ENCODE results near the gene HOXB2.

HOXB2 gene

GRCh38 chr17:48578616-48579470, 33.9 kb upstream of the HOXB2 start:
- no peak for DNase-seq (ENCODE audit: low spot score)
- in situ Hi-C loops (cut with MboI; ENCODE audit: low pct_unique_long_range_greater_than_20kb, low sequenced_read_pairs, unreplicated experiment), result no loop called here
- peak; percentile 1 for TF ChIP-seq CTCF (IDR thresholded peaks at IDR 0.05; ENCODE audit: extremely low read depth, insufficient read depth, missing control alignments)

- in situ Hi-C loops (cut with MboI; ENCODE audit: low pct_unique_long_range_greater_than_20kb, low sequenced_read_pairs, unreplicated experiment), result no loop called here
- no peak for TF ChIP-seq CTCF (IDR thresholded peaks at IDR 0.05; ENCODE audit: extremely low read depth, insufficient read depth, missing control alignments)
- peak; percentile 88 for DNase-seq (ENCODE audit: low spot score)
These were observed 33.2 kb upstream of the HOXB2 start, which contains the start of gene HOXB4 for GRCh38 chr17:48577946-48578615. Gene HOXB4 (minus strand): TSS chr17:48578350. CDS start chr17:48578319, 31 bp downstream.

GRCh38 chr17:48577330-48577945, 32.5 kb upstream of the HOXB2 start:
- in situ Hi-C loops (cut with MboI; ENCODE audit: low pct_unique_long_range_greater_than_20kb, low sequenced_read_pairs, unreplicated experiment), result no loop called here
- TF ChIP-seq CTCF (IDR thresholded peaks at IDR 0.05; ENCODE audit: extremely low read depth, insufficient read depth, missing control alignments), result no peak
- DNase-seq (ENCODE audit: low spot score), result peak; percentile 66

GRCh38 chr17:48576479-48577309, 31.8 kb upstream of the HOXB2 start:
- TF ChIP-seq CTCF (IDR thresholded peaks at IDR 0.05; ENCODE audit: extremely low read depth, insufficient read depth, missing control alignments), result no peak
- DNase-seq (ENCODE audit: low spot score), result no peak
- in situ Hi-C loops (cut with MboI; ENCODE audit: low pct_unique_long_range_greater_than_20kb, low sequenced_read_pairs, unreplicated experiment), result no loop called here

GRCh38 chr17:48575673-48576478, 31.0 kb upstream of the HOXB2 start:
- TF ChIP-seq CTCF (IDR thresholded peaks at IDR 0.05; ENCODE audit: extremely low read depth, insufficient read depth, missing control alignments), result no peak
- no peak for DNase-seq (ENCODE audit: low spot score)
- in situ Hi-C loops (cut with MboI; ENCODE audit: low pct_unique_long_range_greater_than_20kb, low sequenced_read_pairs, unreplicated experiment), result no loop called here
